ENCODE measurements around the gene CADM2.

DNA sequence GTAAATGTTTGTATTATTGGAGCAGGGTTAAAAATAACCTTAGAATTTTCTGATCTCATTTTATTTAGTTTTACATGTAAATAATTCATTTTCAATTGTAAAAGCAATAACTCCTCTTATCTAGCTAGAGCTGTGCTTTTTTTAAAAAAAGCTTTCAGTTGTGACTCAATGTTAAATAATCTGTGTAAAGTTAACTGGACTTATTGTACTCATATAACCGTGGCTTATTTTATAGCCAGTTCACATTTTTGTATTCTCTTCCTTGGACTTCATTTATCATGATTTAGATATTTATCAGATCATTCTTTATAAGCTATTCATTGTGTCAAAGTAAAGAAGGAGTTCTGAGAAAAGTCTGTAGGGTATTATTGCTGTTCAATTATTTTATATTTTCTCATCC lies 435.6 kb downstream of the CADM2 start:
- TF ChIP-seq, protein P1, sequence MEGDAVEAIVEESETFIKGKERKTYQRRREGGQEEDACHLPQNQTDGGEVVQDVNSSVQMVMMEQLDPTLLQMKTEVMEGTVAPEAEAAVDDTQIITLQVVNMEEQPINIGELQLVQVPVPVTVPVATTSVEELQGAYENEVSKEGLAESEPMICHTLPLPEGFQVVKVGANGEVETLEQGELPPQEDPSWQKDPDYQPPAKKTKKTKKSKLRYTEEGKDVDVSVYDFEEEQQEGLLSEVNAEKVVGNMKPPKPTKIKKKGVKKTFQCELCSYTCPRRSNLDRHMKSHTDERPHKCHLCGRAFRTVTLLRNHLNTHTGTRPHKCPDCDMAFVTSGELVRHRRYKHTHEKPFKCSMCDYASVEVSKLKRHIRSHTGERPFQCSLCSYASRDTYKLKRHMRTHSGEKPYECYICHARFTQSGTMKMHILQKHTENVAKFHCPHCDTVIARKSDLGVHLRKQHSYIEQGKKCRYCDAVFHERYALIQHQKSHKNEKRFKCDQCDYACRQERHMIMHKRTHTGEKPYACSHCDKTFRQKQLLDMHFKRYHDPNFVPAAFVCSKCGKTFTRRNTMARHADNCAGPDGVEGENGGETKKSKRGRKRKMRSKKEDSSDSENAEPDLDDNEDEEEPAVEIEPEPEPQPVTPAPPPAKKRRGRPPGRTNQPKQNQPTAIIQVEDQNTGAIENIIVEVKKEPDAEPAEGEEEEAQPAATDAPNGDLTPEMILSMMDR (conservative IDR thresholded peaks at IDR 0.05; ENCODE audit: low read depth, low read length), result no peak
- TF ChIP-seq EZH2 (IDR thresholded peaks at IDR 0.05; ENCODE audit: borderline replicate concordance, low read depth, low read length, poor library complexity, severe bottlenecking), result no peak

Measured in A673 (cell line).